GM10266 (cell line): ENCODE measurements around the gene SEM1.
"Not testable (repeated sequence)": the region's sequence is repeated elsewhere in the genome, so short reads cannot be mapped to it uniquely, and the experiment has no call there.

ENCODE experiments used
- DNase-seq: peaks from one replicate; pipeline ENCODE4 v3.0.0; 2012; ENCODE audit errors: extremely low spot score
- TF ChIP-seq, protein P1 (sequence below): IDR thresholded peaks from 2 replicates; pipeline ENCODE4 v1.5.1; 2012; ENCODE audit warnings: mild to moderate bottlenecking, low read depth; ENCODE audit not compliant: control insufficient read depth, insufficient read depth; ENCODE audit errors: missing control alignments

SEM1 gene

DNA sequence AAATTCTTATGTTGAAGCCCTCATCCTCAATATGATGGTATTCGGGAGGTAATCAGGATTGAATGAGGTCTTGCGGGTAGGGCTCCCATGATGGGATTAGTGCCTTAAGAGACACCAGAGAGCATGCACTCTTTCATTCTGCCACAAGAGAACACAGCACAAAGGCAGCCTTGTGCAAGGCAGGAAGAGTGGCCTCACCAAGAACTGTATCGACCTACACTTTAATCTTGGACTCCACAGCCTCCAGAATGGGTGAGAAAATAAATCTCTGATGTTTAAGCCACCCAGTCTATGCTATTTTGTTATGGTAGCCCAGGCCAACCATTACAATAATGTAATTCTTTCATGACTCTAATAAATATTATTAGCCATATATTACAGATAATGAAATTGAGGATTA is 8.4 kb downstream of the SEM1 start:
- no peak for DNase-seq
- TF ChIP-seq, protein P1, sequence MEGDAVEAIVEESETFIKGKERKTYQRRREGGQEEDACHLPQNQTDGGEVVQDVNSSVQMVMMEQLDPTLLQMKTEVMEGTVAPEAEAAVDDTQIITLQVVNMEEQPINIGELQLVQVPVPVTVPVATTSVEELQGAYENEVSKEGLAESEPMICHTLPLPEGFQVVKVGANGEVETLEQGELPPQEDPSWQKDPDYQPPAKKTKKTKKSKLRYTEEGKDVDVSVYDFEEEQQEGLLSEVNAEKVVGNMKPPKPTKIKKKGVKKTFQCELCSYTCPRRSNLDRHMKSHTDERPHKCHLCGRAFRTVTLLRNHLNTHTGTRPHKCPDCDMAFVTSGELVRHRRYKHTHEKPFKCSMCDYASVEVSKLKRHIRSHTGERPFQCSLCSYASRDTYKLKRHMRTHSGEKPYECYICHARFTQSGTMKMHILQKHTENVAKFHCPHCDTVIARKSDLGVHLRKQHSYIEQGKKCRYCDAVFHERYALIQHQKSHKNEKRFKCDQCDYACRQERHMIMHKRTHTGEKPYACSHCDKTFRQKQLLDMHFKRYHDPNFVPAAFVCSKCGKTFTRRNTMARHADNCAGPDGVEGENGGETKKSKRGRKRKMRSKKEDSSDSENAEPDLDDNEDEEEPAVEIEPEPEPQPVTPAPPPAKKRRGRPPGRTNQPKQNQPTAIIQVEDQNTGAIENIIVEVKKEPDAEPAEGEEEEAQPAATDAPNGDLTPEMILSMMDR: no peak

DNA sequence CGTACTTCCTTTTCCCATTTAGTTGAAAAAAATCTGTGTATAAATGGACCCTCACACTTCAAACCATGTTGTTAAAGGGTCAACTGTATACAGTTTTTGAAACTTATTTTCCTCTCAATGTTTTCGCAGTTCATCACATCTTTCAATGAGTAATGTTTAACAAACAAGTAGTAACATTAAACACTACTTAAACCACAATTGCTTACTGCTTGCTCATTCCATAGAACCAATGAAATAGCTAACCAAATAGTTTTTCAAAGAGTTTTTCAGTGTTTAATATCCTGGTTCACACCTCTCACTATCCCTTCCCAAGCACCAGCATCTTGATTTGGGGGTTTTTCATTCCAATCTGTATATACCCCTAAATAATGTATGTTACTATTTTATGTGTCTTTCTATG is 9.1 kb downstream of the SEM1 start:
- TF ChIP-seq, protein P1: no peak
- DNase-seq: no peak

DNA sequence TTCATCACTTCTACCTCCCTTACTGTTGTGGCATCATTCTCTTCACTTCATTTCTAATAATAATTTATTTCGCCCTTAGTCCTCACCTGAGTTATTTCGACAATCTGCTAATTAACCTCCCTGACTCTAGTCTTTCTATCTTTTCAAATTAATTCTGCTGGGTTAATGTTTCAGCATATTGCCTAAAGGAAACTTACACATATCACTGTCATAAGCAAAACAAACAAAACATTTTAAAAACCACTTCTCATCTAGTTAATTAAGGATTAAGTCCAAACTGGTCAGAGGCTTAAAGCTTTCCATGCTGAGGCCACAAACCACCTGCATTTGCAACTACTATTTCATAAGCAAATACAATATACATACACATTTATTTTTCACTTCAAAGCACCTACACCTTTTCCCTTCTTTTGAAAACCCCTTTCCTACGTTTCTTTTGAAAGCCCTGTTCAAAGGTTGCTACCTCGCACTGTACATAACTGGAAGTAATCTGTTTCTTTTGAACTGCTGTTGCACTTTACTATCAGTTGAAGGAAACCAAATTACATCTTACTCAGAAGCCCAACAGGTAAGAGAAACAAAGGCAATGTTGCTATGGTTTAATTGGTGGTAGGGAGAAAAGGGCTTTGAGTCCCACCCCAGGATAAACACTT is 10.3 kb downstream of the SEM1 start:
- TF ChIP-seq, protein P1: no peak
- no peak for DNase-seq

DNA sequence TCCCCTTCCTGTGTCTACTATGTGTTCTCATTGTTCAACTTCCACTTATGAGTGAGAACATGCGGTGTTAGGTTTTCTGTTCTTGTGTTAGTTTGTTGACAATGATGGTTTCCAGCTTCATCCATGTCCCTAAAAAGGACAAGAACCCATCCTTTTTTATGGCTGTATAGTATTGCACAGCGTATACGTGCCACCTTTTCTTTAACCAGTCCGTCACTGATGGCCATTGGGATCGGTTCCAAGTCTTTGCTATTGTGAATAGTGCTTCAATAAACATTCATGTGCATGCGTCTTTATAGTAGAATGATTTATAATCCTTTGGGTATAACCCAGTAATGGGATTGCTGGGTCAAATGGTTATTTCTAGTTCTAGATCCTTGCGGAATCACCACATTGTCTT is 11.2 kb downstream of the SEM1 start:
- DNase-seq: not testable (repeated sequence)

DNA sequence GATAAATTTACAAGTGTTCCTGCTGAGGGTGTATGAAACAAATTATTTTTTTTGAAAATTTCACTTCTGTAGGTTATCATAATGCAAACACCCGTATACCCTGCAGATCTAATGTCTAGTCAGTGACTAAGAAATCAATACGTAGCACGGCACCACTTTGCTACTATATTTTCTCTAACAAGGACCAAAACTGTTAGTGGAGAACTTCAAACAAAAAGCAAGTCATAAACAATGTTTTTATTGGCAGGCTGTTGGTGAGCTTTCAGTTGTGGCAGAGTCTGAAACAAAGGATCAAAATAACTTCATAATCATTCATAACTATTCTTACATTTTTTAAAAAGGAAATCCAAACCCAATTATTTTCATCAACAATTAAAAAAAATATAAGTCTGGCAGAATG is 11.8 kb downstream of the SEM1 start:
- TF ChIP-seq, protein P1: no peak
- no peak for DNase-seq

DNA sequence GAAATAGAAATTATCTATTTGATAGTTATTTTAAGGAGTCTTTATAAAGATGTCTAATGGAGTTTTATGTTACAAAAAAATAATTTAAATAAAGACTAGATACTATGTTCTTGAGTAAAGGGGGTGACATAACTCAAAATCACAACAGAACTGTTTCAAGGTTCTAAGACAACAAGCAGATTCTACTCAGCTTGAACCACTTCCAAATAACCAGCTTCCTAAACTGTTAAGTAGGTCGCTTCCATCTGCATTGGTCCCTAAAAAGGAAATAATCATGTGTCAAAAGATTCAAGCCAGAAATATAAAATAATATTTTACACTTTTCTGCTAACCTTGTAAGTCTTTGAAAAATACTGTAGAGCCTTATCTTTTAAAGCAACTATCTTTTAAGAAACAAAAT is 14.1 kb downstream of the SEM1 start:
- no peak for DNase-seq
- TF ChIP-seq, protein P1: no peak

DNA sequence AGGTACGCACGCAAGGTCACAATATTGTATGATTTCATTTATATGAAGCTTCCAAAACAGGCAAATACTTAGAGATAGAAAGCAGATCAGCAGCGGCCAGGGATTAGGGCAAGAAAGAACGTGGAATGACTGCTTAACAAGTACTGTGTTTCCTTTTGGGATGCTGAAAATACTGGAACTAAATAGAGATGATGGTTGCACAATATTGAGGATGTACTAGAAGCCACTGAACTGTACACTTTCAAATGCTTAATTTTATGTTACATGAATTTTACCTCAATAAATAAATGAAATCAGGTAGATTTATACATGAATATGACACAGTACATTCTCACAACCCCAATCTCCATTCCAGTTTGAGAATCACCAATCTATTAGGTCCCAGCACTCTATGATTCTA is 15.6 kb downstream of the SEM1 start:
- TF ChIP-seq, protein P1: no peak
- no peak for DNase-seq

DNA sequence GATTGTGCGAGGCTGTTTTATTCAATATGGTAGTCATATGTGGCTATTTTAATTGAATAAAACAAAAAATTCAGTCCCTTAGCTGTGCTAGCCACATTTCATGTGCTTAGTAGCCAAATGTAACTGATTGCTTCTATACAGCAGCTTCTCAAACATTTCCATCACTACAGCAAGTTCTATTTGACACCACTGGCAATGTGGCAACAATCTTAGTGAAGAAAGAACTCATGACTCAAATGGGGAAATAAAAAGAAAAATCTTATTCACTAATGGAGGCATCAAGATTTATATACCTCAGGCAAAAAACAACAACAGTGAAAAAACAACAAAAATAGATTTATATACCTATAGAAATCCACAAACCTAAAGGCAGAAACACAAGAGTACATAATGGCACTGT is 17.9 kb downstream of the SEM1 start:
- TF ChIP-seq, protein P1: no peak
- DNase-seq: no peak
